ENCODE measurements around the gene SH2D3A.
"Not testable (repeated sequence)": the region's sequence is repeated elsewhere in the genome, so short reads cannot be mapped to it uniquely, and the experiment has no call there.

Gene SH2D3A

DNA sequence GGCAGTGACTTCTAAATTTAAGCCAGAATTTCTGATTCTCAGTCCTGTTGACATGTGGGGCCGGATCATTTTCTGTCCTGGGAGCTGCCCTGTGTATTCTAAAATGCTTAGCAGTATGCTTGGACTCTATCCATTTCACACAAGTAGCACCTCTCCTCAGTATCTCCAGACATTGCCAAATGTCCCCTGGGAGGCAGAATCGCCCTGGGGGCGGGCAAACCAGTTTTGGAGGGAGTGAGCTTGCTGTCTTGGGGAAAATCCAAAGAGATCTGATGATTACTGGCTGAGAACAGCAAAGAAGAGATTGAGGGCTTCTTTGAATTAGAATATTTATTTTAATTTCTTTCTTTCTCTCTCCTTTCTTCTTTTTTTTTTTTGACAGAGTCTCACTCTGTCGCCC is 21.7 kb upstream of the SH2D3A start:
- no peak overlapping the region for H3K4me3 ChIP-seq (ENCODE audit: low read depth, low read length)
- TF ChIP-seq, protein P1, sequence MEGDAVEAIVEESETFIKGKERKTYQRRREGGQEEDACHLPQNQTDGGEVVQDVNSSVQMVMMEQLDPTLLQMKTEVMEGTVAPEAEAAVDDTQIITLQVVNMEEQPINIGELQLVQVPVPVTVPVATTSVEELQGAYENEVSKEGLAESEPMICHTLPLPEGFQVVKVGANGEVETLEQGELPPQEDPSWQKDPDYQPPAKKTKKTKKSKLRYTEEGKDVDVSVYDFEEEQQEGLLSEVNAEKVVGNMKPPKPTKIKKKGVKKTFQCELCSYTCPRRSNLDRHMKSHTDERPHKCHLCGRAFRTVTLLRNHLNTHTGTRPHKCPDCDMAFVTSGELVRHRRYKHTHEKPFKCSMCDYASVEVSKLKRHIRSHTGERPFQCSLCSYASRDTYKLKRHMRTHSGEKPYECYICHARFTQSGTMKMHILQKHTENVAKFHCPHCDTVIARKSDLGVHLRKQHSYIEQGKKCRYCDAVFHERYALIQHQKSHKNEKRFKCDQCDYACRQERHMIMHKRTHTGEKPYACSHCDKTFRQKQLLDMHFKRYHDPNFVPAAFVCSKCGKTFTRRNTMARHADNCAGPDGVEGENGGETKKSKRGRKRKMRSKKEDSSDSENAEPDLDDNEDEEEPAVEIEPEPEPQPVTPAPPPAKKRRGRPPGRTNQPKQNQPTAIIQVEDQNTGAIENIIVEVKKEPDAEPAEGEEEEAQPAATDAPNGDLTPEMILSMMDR (IDR thresholded peaks at IDR 0.05; ENCODE audit: low read depth, low read length) = no peak

DNA sequence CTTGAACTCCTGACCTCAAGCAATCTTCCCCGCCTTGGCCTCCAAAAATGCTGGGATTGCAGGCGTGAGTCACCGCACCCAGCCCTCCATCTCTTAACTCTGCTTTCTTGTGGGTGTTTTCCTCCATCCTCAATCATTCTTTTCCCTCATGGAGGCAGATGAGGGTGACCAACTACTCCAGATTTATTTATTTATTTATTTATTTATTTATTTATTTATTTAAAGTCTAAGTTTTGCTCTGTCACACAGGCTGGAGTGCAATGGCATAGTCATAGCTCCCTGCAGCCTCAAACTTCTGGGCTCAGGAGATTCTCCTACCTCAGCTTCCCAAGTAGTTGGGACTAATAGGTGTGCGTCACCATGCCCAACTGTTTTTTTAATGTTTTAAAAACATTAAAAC is 20.2 kb upstream of the SH2D3A start:
- no peak overlapping the region for H3K4me3 ChIP-seq (ENCODE audit: low read depth, low read length)
- TF ChIP-seq, protein P1 (IDR thresholded peaks at IDR 0.05; ENCODE audit: low read depth, low read length) = no peak

DNA sequence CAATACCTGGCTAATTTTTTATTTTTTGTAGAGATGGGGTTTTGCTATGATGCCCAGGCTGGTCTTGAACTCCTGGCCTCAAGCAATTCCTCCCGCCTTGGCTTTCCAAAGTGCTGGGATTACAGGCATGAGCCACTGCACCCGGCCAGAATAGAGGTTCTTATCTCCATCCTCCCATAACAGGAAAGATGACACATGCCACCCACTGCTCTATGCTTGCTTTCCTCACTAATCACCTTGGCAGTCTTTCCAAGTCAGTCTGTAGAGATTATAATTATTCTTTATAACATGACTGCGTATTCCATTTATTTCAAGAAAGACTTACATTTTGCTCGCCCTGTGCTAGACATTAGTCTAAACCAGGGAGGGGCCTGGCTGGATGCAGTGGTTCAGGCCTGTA is 12.0 kb upstream of the SH2D3A start:
- TF ChIP-seq, protein P1 (IDR thresholded peaks at IDR 0.05; ENCODE audit: low read depth, low read length) = no peak
- H3K4me3 ChIP-seq (ENCODE audit: low read depth, low read length) = no peak overlapping the region

DNA sequence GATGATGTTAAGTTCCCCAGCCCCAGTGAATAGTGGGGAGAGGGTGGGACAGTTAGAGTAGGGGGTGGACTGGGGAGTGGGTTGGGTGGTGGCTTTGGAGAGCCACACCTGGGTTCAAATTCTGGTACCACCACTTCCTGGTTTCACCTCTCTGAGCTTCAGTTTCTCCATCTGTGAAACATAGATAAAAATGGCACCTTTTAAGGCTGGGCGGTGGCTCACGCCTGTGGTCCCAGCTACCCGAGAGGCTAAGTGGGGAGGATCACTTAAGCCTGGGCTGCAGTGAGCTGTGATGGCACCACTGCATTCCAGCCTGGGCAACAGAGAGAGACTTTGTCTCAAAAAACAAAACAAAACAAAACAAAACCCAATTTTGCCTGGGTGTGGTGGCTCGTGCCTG is 11.2 kb upstream of the SH2D3A start:
- H3K4me3 ChIP-seq (ENCODE audit: low read depth, low read length) = no peak overlapping the region
- TF ChIP-seq, protein P1 (IDR thresholded peaks at IDR 0.05; ENCODE audit: low read depth, low read length) = no peak

DNA sequence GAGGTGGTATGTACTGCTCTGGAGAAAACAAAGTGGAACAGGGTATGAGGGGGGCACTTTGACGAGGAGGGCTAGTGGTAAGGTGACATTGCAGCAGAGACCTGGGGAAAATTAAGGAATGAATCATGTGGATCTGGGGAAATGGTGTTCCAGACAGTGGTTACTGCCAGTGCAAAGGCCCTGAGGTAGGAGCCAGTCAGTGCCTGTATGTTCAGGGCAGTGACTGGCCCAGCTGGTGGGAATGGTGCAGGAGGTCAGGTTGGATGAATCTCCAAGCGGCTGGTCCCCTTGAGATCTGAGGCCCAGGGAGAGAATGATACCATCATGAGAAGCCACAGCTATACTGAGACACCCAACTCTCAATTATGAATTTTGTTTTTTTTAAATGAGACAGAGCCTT is 10.2 kb upstream of the SH2D3A start:
- TF ChIP-seq, protein P1 (IDR thresholded peaks at IDR 0.05; ENCODE audit: low read depth, low read length) = no peak
- no peak overlapping the region for H3K4me3 ChIP-seq (ENCODE audit: low read depth, low read length)

DNA sequence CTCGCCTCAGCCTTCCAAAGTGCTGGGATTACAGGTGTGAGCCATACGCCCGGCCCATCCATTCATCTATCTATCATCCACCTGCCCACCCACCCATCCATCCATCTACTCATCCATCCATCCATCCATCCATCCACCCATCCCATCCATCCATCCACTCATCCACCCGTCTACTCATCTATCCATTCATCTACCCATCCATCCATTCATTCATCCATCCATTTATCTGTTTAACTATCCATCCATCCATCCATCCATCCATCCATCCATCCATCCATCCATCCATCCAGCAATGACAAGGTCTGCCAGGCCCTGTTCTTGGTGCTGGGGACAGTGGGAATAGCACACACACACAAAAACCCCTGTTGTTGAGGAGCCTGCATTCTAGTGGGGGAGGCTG is 9.8 kb upstream of the SH2D3A start:
- TF ChIP-seq, protein P1 (IDR thresholded peaks at IDR 0.05; ENCODE audit: low read depth, low read length) = no peak

DNA sequence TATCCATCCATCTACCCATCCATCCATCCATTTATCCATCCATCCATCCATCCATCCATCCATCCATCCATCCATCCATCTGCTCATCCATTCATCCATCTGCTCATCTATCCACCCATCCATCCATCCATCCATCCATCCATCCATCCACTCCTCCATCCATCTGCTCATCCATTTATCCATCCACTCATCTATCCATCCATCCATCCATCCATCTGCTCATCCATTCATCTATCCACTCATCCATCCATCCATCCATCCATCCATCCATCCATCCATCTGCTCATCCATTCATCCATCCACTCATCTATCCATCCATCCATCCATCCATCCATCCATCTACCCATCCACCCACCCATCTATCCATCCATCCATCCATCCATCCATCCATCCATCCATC is 8.8 kb upstream of the SH2D3A start:
- not testable (repeated sequence) for H3K4me3 ChIP-seq (ENCODE audit: low read depth, low read length)

More for the DNA sequence above, 9.8 kb upstream of the SH2D3A start:
- no peak overlapping the region for H3K4me3 ChIP-seq (ENCODE audit: low read depth, low read length)
